KMS-11 (cell line): Measurements from ENCODE around the gene NAV3.

Source experiments
- H2AFZ ChIP-seq: fragments of 200-600 bp; sonication (generic); 2 replicates; pipeline ENCODE4 v1.6.1; 2016; ENCODE audit warnings: antibody characterized with exemption, mixed run types, low read depth
- H3K27ac ChIP-seq: fragments of 200-600 bp; sonication (generic); 2 replicates; pipeline ENCODE4 v1.6.1; 2016; ENCODE audit warnings: mild to moderate bottlenecking, mixed run types
- H3K27me3 ChIP-seq: fragments of 200-600 bp; sonication (generic); 2 replicates; pipeline ENCODE4 v1.6.1; 2017; ENCODE audit warnings: mild to moderate bottlenecking, low read depth, mixed run types, moderate library complexity; ENCODE audit not compliant: insufficient read depth
- H3K36me3 ChIP-seq: fragments of 200-600 bp; sonication (generic); 2 replicates; pipeline ENCODE4 v1.6.1; 2017; ENCODE audit warnings: mild to moderate bottlenecking, mixed run types; ENCODE audit not compliant: insufficient read depth
- H3K4me1 ChIP-seq: fragments of 200-600 bp; sonication (generic); 2 replicates; pipeline ENCODE4 v1.6.1; 2016; ENCODE audit warnings: mild to moderate bottlenecking, low read depth, mixed run types; ENCODE audit not compliant: poor library complexity, severe bottlenecking
- H3K4me2 ChIP-seq: fragments of 200-600 bp; sonication (generic); 2 replicates; pipeline ENCODE4 v1.7.0; 2016; ENCODE audit warnings: mild to moderate bottlenecking, mixed run types
- H3K4me3 ChIP-seq: fragments of 200-600 bp; sonication (generic); IDR thresholded peaks from 2 replicates; pipeline ENCODE4 v1.6.1; 2017; ENCODE audit warnings: low read depth, low read length, mixed read lengths; ENCODE audit not compliant: insufficient read depth
- H3K79me2 ChIP-seq: fragments of 200-600 bp; sonication (generic); 2 replicates; pipeline ENCODE4 v1.6.1; 2016; ENCODE audit warnings: low read depth, mixed run types; ENCODE audit not compliant: insufficient read depth
- H3K9ac ChIP-seq: fragments of 200-600 bp; sonication (generic); 2 replicates; pipeline ENCODE4 v1.6.1; 2016; ENCODE audit warnings: mild to moderate bottlenecking, mixed run types
- H4K20me1 ChIP-seq: fragments of 200-600 bp; sonication (generic); 2 replicates; pipeline ENCODE4 v1.6.1; 2016; ENCODE audit warnings: mild to moderate bottlenecking, mixed run types; ENCODE audit not compliant: insufficient read depth
- CTCF ChIP-seq: fragments of 200-600 bp; sonication (generic); conservative IDR thresholded peaks from 2 replicates; pipeline ENCODE4 v1.6.1; 2017; ENCODE audit warnings: low read depth, mild to moderate bottlenecking, antibody characterized with exemption, low read length, moderate library complexity, mixed read lengths

NAV3 gene

GRCh38 chr12:77850698-77851097 lies 20.0 kb downstream of the NAV3 start:
- no peak overlapping the region for H3K4me3 ChIP-seq
- no peak for TF ChIP-seq CTCF
- no peak overlapping the region for H3K4me2 ChIP-seq
- no peaks in the 10 kb centered on the region for H3K36me3 ChIP-seq
- H4K20me1 ChIP-seq, result no peaks in the 10 kb centered on the region
- H3K4me1 ChIP-seq, result peaks cover 26% of the 10 kb centered on the region
- no peaks in the 10 kb centered on the region for H3K79me2 ChIP-seq
- no peak overlapping the region for H3K9ac ChIP-seq
- H3K27ac ChIP-seq, result no peak overlapping the region
- no peak overlapping the region for H2AFZ ChIP-seq
- no peaks in the 10 kb centered on the region for H3K27me3 ChIP-seq

GRCh38 chr12:77855548-77855947 lies 24.9 kb downstream of the NAV3 start:
- TF ChIP-seq CTCF, result no peak
- no peaks in the 10 kb centered on the region for H3K36me3 ChIP-seq
- no peak overlapping the region for H3K4me3 ChIP-seq
- no peaks in the 10 kb centered on the region for H3K27me3 ChIP-seq
- no peak overlapping the region for H3K27ac ChIP-seq
- no peaks in the 10 kb centered on the region for H3K4me1 ChIP-seq
- H3K4me2 ChIP-seq, result no peak overlapping the region
- H2AFZ ChIP-seq, result no peak overlapping the region
- no peaks in the 10 kb centered on the region for H3K79me2 ChIP-seq
- no peak overlapping the region for H3K9ac ChIP-seq
- no peaks in the 10 kb centered on the region for H4K20me1 ChIP-seq

- H3K4me3 ChIP-seq, result no peak overlapping the region
- no peak overlapping the region for H3K9ac ChIP-seq
- H4K20me1 ChIP-seq, result no peaks in the 10 kb centered on the region
- H3K27me3 ChIP-seq, result no peaks in the 10 kb centered on the region
- H3K4me1 ChIP-seq, result no peaks in the 10 kb centered on the region
- H3K27ac ChIP-seq, result no peak overlapping the region
- H3K79me2 ChIP-seq, result no peaks in the 10 kb centered on the region
- H2AFZ ChIP-seq, result no peak overlapping the region
- H3K36me3 ChIP-seq, result no peaks in the 10 kb centered on the region
- TF ChIP-seq CTCF, result no peak
- H3K4me2 ChIP-seq, result no peak overlapping the region
These were observed 30.6 kb downstream of the NAV3 start for GRCh38 chr12:77861317-77861716.

DNA sequence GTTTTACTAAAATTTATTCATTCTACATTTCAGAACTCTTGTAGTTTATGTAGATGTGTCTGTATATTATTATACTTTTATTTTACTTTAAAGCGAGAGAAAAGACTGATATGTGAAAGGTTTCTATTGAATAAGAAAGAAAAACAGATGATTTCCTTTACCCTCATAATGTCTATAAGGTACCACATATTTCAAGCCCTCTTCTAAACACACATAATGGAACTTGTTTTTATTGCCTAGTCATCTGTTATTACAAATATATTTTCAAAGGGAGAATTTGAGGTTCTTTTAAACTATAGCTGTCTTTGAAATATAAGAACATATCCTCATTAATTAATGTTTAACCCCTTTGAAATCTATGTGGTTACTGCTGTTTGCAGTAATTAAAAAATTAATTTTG lies 34.5 kb downstream of the NAV3 start:
- Histone ChIP-seq H3K4me1 (no peaks in the 10 kb centered on the region), H3K79me2 (no peaks in the 10 kb centered on the region), H3K27ac (no peak overlapping the region), H3K27me3 (no peaks in the 10 kb centered on the region), H3K4me2 (no peak overlapping the region), H4K20me1 (no peaks in the 10 kb centered on the region), H2AFZ (no peak overlapping the region), H3K4me3 (no peak overlapping the region), H3K36me3 (no peaks in the 10 kb centered on the region), H3K9ac (no peak overlapping the region)
- TF ChIP-seq CTCF, result no peak

DNA sequence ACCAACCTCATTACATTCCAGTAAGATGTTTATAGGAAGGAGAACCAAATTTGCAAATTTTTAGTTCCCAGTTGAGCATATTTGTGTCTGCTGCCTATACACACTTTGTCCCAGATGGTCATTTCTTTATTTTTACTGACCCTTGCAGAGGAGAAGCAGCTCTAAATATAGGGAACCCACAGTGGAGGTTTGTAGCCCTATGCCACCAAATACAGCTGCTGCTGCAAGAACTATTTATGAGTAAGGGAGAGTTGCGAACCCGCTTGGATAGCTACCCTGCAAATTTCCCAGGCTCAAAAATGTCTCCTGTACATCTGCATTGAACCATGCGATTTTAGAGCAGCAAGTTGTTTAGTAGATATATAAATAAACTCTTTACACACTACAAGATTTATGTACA lies 48.2 kb downstream of the NAV3 start:
- no peak overlapping the region for H3K27ac ChIP-seq
- H3K27me3 ChIP-seq, result no peaks in the 10 kb centered on the region
- no peak for TF ChIP-seq CTCF
- no peaks in the 10 kb centered on the region for H4K20me1 ChIP-seq
- no peaks in the 10 kb centered on the region for H3K36me3 ChIP-seq
- H3K79me2 ChIP-seq, result no peaks in the 10 kb centered on the region
- no peak overlapping the region for H3K4me3 ChIP-seq
- no peaks in the 10 kb centered on the region for H3K4me1 ChIP-seq
- H2AFZ ChIP-seq, result no peak overlapping the region
- no peak overlapping the region for H3K4me2 ChIP-seq
- H3K9ac ChIP-seq, result no peak overlapping the region
